SHP77 (cell line): ENCODE data around the gene PORCN.
"Not testable (repeated sequence)": the region's sequence is repeated elsewhere in the genome, so short reads cannot be mapped to it uniquely, and the experiment has no call there.

Source experiments
- DNase-seq, 2 experiments: peaks; one replicate each; lab custom pipeline; 2025; lab: John Stamatoyannopoulos, UW

Gene PORCN

DNA sequence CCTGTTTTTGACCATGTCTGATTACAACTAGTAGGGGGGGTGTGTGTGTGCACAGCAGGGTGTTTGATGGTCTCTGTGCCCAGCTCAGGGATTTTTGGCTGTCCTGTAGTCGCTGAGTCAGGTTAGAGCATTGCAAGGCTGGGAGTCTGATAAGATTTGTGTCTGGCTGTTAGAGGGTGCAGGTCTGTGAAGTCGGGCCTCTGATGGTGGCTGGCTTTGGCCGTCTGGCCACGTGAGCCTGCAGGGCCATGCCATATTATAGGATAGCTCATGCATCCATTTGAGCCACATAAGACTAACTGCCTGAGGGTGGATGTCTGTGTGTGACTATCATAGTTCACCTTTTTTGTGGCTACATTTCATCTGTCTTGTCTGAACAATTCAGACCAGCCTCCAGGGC, 4.9 kb downstream of the PORCN start:
- DNase-seq, result no peak

DNA sequence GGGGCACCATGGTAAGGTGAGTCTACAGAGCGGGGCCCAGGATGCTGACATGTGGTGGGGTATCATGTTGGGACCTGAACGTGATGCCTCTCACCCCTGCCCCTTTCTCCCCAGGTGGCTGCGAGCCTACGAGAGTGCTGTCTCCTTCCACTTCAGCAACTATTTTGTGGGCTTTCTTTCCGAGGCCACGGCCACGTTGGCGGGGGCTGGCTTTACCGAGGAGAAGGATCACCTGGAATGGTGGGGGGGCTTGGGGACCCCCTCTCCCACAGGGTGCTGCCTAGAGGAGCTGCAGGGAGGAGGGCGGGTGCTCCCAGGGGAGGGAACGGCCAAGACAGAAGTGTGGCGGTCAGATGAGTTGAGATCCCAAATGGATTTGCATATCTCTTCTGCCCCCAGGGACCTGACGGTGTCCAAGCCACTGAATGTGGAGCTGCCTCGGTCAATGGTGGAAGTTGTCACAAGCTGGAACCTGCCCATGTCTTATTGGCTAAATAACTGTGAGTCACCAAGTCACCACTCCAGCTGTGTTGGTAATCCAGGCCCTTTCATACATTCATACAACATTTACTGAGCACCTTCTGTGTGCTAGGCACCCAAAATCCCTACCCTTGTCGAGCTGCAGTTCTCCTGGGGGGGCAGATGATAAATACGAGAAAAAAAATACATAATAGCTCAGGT, 5.5 kb downstream of the PORCN start:
- no peak for DNase-seq

DNA sequence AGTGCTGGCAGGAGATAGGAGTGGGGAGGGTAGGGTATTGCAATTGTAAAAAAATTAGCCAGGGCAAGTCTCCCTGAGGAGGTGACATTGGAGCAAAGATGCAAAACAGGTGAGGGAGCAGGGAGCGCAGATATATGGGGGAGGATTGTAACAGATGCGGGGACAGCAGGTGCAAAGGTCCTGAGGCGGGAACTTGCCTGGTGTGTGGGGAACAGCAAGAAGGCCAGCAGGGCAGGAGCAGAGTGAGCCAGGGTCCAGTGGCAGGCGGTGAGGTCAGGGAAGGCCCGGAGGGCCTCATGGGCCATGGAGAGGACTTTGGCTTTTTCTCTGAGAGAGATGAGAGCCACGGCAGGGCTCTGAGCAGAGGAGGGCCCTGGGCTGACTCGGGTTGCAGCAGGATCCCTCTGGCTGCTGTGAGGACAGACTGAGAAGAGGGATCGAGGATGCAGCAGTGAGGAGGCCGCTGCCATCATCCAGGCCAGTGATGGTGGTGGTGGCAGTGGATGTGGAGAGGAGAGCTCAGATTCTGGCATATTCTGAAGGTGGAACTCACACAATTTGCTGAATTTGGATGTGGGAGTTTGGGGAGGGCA, 6.2 kb downstream of the PORCN start:
- no peak for DNase-seq

DNA sequence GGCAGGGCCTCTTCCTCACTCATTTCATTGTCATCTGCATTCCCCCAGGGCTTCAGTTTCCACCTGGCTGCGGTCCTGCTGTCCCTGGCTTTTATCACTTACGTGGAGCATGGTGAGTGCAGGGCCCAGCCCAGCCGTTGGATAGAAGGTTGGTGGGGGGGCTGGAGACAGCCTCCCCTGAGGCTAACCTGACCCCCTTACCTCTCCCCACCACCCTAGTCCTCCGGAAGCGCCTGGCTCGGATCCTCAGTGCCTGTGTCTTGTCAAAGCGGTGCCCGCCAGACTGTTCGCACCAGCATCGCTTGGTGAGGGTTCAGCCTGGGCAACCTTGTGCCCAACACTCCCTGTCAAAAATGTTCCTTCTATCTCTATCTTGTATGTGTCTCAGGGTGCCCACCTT, 7.0 kb downstream of the PORCN start:
- no peak for DNase-seq

DNA sequence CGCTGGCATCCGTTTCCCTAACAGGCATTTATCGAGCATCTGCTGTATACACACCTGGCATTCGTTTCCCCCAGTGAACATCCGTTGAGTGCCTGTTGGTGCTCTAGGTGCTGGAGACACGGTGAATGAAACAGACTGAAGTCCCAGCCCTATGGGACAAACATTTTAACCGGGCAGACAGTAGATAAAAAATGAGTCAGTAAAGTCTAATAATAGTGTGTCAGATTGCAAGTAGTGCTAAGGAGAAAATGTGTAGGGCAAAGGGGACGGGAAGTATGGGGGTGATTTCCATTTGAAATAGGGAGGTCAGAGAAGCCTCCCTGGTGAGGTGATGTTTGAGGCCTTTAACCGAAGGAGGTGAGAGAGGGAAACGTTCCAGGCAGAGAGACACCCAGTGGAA, 7.5 kb downstream of the PORCN start:
- no peak for DNase-seq

DNA sequence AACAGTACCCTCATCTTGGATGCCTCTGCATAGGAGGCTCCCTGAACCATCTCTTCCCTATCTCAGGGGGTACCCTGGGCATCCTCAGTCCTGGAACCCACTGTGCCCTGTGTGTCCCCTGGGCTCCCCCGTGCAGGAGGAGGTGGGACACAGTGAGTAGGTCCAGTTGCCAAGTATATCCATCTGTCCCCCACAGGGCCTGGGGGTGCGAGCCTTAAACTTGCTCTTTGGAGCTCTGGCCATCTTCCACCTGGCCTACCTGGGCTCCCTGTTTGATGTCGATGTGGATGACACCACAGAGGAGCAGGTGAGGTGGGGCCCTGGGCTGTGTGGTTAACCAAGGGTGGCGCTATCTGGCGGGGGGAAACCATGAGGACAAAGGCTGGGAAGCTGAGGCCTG, 8.2 kb downstream of the PORCN start:
- DNase-seq, result no peak

DNA sequence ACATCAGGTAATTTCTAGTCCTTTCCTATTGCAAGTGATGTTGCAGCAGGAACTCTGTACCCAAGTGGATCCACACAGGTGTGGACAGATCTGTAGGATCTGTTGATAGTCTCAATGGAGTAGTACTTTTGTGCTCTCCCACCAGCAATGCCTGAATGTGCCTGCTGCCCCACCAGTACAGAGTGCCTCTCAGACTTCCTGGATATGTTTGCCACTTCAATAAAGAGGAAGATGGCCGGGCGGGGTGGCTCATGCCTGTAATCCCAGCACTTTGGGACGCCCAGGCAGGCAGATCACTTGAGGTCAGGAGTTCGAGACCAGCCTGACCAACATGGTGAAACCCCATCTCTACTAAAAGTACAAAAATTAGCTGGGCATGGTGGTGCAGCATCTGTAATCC, 10.7 kb downstream of the PORCN start:
- DNase-seq, result not testable (repeated sequence)

DNA sequence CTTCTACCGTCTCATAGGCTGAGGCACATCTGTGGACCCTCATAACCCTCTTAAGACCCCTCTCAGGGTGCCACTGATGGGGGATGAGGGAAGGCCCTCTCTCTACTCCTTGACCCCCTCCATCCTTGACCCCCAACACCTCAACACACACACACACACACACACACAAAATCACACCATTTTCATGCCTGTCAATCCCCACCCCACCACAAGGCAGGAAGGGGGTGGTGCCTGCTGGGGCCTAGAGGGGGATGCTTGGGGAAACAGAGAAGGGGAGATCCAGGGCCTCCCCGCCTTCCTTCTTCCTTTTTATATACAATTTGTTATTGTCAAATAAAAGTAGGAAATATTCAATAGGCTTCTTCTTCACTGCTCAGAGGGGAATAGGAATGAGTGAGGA, 11.7 kb downstream of the PORCN start:
- DNase-seq, result no peak

DNA sequence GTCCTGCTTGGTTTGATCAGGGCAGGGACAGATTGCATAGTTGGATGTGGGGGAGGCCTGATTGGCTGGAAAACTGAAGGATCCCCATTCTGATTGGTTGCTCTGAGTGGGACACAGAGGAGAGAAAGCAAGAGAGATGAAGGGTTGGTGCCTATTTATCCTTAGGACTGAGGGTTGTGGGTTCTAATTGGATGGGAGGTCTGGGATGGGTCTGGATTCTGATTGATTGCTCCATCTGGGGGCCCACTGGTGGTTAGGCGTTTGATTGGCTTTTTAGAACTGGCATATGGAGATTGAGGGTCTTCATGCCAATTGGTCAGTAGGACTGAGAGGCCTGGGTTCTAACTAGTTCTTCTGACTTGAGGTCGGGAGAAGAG, 12.2 kb downstream of the PORCN start:
- peak; percentile 12 to 44 for DNase-seq

DNA sequence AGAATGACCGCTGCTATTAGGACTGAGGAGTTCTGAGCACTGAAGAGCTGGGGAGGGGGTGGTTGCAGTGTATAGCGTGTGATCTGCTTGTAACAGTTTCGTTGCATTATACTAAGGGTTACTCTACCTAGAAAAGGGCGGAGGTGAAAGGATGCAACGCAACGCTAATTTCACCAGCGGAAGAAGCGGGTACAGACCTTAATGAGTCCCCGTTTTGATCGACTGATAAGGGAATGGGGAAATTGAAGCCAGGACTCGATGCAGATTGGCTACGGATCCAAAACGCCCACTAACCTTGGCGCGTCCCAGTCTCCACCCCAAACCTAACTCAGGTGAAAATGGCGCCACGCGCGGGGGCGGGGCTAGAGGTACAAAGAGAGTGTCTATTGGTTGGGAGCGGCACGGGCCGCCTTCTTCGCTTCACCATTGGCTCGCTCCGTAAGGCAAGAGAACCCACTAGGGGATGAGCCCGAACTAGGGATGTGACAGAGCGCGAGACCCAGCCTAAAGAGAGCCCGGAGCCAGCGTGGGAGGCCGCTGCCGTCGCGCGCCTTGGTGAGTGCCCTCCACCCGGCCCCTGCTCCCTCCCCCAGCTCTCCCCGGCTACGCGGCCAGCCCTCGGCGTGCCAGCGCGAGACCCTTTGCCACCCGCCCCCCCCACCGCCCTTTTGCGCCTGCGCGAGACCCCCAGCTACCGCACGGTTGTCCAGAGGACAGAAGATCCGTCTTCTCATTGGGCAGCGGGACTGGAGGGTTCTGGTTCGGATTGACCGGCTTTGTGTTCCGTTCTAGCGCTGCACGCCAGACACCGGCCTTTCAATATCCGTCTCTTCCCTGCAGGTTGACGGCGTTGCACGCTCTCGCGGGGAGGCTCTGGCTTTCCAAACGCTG, 12.8 kb downstream of the PORCN start, which contains the start of gene EBP:
Gene EBP, plus strand, starts transcription at position 456 of the 891 bp plus-strand sequence. CDS start 1,964 bp downstream, outside the sequence.
- peak; percentile 85 to 87 for DNase-seq

DNA sequence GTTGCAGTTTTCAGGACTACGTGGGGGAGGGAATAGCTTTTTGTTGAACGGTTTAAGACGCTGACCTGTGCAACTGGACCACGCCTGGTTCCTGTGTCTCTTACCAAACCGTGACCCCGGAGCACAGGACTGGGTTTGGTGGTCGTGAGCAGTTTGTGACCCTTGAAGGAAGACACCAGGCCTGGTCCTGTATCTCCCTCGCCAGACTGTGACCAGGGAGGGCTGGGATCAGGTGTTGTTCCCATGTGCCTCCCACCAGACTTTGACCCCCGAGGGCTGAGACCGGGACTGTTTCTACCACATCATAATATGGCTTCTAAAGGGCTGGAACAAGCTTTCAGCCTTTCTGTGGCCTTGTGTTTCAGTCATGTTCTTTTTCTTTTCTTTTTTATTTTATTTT, 13.5 kb downstream of the PORCN start:
- DNase-seq, result no peak

DNA sequence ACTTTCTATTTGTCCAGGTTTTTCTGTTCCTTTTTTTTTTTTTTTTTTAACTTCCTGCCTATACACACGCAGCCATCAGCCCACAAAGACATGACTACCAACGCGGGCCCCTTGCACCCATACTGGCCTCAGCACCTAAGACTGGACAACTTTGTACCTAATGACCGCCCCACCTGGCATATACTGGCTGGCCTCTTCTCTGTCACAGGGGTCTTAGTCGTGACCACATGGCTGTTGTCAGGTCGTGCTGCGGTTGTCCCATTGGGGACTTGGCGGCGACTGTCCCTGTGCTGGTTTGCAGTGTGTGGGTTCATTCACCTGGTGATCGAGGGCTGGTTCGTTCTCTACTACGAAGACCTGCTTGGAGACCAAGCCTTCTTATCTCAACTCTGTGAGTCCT, 14.9 kb downstream of the PORCN start:
- no peak for DNase-seq

DNA sequence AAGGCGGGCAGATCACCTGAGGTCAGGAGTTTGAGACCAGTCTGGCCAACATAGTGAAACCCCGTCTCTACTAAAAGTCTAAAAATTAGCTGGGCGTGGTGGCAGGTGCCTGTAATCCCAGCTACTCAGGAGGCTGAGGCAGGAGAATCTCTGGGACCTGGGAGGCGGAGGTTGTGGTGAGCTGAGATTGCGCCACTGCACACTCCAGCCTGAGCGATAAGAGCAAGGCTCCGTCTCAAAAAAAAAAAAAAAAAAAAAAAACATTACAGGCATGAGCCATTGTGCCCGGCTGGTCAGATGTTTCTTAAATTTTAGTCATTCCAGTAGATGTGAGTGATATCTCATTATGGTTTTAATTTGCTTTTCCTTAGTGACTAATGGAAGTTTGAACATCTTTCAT, 17.1 kb downstream of the PORCN start:
- DNase-seq, result not testable (repeated sequence)

DNA sequence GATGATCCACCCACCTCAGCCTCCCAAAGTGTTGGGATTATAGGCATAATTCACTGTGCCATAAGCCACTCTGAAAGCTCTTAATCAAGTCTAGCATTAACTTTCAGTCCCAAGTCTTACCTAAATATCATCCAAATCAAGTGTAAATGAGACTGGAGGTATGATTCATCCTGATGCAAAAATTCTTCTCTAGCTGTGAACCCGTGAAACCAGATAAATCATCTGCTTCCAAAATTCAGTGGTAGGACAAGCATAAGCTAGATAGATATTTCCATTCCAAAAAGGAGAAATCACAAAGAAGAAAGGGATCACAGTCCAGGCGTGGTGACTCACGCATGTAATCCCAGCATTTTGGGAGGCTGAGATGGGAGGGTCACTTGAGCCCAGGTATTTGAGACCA, 21.9 kb downstream of the PORCN start:
- DNase-seq, result no peak

DNA sequence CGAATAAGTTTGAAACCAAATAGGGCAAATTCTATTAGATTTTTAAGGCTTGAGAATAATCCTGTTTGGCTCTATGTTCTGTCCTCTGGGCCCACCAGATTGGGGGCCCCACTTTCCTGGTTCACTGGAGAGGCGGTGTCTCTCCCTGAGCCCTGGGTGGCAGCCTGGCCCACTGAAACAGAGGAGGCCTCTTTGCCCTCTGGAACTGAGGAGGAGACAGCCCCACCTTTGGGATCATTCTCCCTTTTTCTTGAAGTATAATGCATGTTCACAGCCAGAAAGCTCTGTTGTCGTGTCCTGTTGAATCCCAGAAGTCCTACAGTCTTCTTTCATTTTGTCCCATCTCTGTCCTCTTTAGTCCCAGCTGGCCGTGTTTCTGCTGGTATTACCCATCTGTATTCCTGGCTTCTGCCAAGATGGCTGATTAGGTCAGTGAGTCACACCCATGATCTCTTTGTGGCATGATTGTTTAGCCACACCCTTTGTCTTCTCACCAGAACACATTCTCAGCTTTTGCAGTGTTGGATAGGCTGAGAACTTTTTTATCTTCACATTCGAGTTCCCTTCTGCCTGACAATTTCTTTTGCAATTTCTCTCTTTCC, 22.7 kb downstream of the PORCN start:
- DNase-seq, result no peak

DNA sequence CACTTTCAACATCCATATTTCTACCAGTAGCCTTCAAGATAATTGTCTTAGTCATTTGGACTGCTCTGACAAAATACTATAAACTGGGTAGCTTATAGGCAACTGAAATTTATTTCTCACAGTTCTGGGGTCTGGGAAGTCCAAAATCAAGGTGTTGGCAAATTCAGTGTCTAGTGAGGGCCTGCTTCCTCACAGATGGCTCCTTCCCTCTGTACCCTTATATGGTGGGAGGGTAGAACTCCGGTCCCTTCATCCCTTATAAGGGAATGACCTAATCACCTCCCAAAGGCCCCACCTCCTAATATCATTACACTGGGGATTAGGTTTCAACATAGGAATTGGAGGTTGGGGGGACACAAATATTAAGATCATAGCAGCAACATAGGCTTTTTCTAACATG, 23.4 kb downstream of the PORCN start:
- no peak for DNase-seq

DNA sequence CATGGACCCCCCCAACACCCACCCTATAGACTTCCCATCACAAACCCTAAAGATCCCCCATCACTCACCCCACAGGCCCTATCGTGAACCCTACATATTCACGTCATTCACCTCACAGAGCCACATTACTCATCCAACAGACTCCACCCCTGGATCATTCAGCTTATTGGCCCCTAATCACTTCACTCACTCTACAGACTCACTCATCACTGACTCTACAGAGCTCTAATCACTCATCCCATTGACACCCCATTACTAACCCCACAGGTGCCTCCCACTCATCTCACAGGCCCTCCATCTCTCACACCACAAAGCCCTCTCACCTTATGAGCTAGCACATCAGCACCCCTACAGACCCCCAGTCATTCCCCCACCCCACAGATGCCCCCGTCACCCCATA, 24.4 kb downstream of the PORCN start:
- no peak for DNase-seq

DNA sequence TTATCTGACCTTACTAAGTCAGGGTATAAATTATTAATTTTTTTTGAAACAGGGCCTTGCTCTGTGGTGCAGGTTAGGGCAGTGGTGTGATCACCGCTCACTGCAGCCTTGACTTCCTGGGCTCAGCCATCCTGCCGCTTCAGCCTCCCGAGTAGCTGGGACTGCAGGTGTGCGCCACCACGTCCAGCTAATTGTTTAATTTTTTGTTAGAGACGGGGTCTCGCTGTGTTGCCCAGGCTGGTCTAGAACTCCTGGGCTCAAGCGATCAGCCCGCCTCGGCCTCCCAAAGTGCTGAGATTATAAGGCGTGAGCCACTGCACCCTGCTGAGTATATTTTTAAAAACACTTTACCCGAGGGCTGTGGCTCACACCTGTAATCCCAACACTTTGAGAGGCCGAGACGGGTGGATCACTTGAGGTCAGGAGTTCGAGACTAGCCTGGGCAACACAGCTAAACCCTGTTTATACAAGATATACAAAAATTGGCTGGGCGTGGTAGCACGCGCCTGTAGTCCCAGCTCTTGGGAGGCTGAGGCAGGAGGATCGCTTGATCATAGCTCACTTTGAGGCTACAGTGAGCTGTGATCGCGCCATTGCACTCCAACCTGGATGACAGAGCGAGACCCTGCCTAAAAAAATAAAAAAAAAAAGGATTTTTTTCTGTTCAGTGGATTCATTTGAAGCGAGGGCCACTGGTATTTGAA, 30.0 kb downstream of the PORCN start:
- DNase-seq, result no peak

DNA sequence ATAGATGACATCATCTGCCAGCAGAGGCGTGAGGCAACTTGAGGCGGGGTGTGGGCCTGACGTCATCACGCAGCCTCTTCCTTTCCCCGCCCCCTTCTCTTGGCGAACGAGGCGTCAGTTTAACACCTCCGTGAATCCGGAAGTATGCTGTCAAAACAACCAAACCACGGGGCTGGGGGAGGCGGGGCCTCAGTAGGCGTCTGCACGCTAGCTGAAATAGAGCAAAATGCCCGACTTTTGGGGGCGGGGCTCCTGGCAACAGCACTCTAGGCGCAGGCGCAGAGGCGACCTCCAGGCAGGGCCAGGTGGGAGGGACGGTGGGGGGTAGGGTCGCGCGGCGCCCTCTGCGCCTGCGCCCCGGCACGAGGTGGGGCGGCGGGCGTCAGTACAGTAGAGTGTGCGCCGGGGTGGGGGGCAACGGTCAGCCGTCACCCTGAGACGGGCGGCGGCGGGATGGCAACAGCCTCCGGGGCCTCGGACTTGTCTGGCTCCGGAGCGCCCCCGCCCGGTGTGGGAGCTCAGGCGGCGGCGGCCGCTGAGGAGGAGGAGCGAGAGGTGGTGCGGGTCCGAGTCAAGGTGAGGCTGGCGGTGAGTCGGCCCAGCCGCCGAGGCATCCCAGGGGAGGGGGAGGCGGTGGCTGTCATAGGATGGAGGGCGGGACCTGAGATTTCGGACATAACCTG, 30.7 kb downstream of the PORCN start, which contains the start of gene TBC1D25:
Gene TBC1D25, plus strand, starts transcription at position 370 of the 683 bp plus-strand sequence. Its CDS starts 84 bp downstream, at position 454.
- DNase-seq, result peak; percentile 88 to 94

DNA sequence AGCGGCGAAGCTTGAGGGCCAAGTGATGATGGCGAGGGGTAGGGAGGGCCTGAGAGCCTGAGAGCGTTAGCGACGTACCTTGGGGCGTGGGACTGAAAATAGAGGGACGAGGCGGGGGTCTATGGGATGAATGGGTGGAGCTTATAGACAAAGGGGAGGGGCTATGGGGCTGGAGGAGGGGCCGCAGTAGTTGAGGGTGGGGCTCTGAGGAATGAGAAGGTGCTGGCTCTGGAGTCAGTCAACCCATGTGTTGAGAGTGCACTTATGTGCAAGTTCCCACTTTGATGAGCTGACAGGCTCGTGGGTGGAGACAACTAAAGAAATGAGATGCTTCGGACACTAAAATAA, 31.2 kb downstream of the PORCN start:
- DNase-seq, result no peak

DNA sequence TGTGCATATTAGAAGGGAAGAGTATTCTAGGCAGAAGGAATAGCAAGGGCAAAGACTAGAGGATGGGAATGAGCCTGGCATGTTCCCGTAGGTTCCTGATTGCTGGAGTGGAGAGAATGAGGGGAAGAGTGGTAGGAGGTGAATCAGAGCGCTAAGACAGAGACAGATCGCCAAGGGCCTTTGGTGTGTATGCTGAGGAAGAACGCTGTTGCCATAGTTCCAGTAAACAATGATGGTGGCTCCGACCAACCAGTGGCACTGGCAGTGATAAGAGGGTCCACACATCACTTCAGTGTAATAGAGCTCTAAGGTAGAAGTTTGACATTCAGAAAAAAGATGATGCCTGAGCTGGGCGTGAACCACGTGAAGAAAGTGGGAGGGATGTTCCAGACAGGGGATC, 31.7 kb downstream of the PORCN start:
- no peak for DNase-seq
